Stimulated activated naive B cell treated with anti-CD40 and anti-IgM and Interleukin-4, amounts not matched to agents 10 μg/mL and 1 μg/mL and 100 μg/mL, for 72 hours (primary cell): ENCODE results near the gene PHACTR4.
"Not testable (repeated sequence)": the region's sequence is repeated elsewhere in the genome, so short reads cannot be mapped to it uniquely, and the experiment has no call there.

ENCODE experiments used
- ATAC-seq, 2 donors: fragments of 150-1000 bp; cut with Tn5 transposase; replicated peaks; 2 replicates each; pipeline ENCODE4 v1.10.0; 2021; ENCODE audit warnings: moderate library complexity in 1 of 2
- DNase-seq: peaks from one replicate; pipeline ENCODE4 v3.0.0; 2021
- H3K27ac Mint-ChIP-seq: one replicate; pipeline ENCODE4 v1.8.0; 2022; ENCODE audit warnings: mild to moderate bottlenecking, mixed read lengths
- H3K27me3 Mint-ChIP-seq, 2 donors: one replicate each; pipeline ENCODE4 v1.8.0; 2022; ENCODE audit warnings: mixed read lengths in 2 of 2
- H3K36me3 Mint-ChIP-seq, 2 donors: one replicate each; pipeline ENCODE4 v1.8.0; 2022; ENCODE audit warnings: mixed read lengths in 2 of 2, mild to moderate bottlenecking in 1 of 2
- H3K4me1 Mint-ChIP-seq, 2 donors: one replicate each; pipeline ENCODE4 v1.8.0; 2022; ENCODE audit warnings: mixed read lengths in 2 of 2, mild to moderate bottlenecking in 1 of 2
- H3K4me3 Mint-ChIP-seq, 2 donors: one replicate each; pipeline ENCODE4 v1.8.0; 2022; ENCODE audit warnings: mild to moderate bottlenecking in 2 of 2, mixed read lengths in 2 of 2, moderate library complexity in 1 of 2
- H3K9me3 Mint-ChIP-seq, 2 donors: one replicate each; pipeline ENCODE4 v1.8.0; 2022; ENCODE audit warnings: mixed read lengths in 2 of 2, mild to moderate bottlenecking in 1 of 2

The PHACTR4 gene

DNA sequence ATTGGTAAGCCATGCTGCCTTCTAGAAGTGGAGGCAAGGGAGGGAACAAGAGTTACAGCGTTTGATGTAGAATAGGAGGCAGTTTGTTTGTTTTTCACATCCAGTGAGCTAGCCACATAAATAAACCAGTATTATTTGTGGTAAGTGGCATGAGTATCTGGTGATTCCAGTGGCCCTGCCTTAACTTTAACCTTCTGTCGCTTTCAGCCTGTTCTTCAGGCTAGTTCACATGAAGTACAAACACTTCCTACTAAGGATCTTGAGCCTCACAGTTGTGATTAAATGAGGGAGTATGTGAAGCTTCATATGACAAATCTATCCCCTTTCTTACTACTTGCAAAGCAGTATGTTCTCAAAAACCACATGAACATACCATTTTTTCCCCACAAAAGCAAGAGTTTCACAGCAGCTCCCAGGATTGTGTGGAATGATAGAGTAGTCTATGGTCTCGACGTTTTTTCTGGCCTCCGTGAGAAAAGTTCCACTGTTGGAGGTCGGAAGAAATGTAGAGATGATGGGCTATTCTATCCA lies 59.5 kb downstream of the PHACTR4 start:
- Mint-ChIP-seq H3K27ac (no peak overlapping the region), H3K27me3 (no peaks in the 10 kb centered on the region)
- DNase-seq = no peak

DNA sequence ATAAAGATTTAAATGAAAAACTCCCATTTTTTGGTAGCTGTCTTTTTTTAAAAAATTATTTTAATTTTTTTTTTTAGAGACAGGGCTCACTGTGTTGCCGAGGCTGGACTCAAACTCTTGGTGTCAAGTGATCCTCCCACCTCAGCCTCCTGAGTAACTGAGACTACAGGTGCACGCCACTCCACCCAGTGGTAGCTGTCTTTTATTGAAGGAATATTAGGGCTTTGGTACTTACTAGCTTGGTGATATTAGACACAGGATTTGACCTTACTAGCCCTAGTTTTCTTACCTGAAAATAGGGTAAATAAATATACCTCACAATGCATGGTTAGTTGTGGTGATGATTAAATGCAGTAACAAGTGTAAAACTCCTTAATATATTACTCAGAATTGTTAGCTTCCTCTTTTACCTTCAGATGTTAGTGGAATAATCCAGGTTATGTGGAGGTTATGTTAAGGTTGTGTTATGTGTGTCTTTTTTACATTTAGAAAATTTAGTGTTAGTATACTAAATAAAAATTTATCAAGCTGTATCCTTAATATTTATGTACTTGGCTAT lies 66.8 kb downstream of the PHACTR4 start:
- Mint-ChIP-seq H3K4me3 (no peak overlapping the region), H3K9me3 (no peaks in the 10 kb centered on the region), H3K36me3 (peaks cover 6 to 13% of the 10 kb centered on the region in 2 donors), H3K27me3 (no peaks in the 10 kb centered on the region), H3K27ac (no peak overlapping the region), H3K4me1 (peaks cover 7 to 11% of the 10 kb centered on the region in 2 donors)
- DNase-seq = no peak
- peak; percentile 59 to 61 for ATAC-seq

More for the DNA sequence above, 59.5 kb downstream of the PHACTR4 start:
- Mint-ChIP-seq H3K4me1 (peaks cover 14 to 23% of the 10 kb centered on the region in 2 donors), H3K36me3 (peaks cover 7 to 10% of the 10 kb centered on the region in 2 donors), H3K4me3 (no peak overlapping the region), H3K9me3 (no peaks in the 10 kb centered on the region)
- ATAC-seq = no peak

DNA sequence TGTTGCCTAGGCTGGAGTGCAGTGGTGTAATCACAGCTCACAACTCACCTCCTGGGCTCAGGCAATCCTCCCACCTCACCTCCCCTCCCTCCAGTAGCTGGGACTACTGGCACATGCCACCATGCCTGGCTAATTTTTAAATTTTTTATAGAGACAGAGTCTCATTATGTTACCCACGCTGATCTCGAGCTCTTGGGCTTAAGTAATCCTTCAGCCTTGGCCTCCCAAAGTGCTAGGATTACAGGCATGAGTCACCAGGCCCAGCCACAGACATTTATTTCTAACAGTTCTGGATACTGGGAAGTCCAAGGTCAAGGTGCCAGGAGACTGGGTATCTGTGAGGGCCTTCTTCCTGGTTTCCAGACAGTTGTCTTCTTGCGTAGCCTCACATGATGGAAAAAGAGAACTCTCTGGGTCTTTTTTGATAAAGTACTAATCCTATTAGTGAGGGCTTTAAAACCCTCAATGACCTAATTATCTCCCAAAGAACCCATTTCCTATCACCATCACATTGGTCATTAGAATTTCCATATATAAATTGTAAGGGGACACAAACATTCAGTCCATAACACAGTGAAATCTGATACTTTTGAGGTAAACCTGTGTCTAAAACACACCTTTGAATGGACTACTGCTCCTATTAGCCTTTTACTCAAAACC lies 67.9 kb downstream of the PHACTR4 start:
- peak overlapping the region; percentile 86 for H3K27ac Mint-ChIP-seq
- no peak for ATAC-seq
- H3K27me3 Mint-ChIP-seq = no peaks in the 10 kb centered on the region
- H3K4me3 Mint-ChIP-seq = peak overlapping the region in 1 of 2 donors; percentile 76
- peaks cover 6 to 13% of the 10 kb centered on the region in 2 donors for H3K36me3 Mint-ChIP-seq
- DNase-seq = no peak
- peaks cover 7 to 11% of the 10 kb centered on the region in 2 donors for H3K4me1 Mint-ChIP-seq
- no peaks in the 10 kb centered on the region for H3K9me3 Mint-ChIP-seq

DNA sequence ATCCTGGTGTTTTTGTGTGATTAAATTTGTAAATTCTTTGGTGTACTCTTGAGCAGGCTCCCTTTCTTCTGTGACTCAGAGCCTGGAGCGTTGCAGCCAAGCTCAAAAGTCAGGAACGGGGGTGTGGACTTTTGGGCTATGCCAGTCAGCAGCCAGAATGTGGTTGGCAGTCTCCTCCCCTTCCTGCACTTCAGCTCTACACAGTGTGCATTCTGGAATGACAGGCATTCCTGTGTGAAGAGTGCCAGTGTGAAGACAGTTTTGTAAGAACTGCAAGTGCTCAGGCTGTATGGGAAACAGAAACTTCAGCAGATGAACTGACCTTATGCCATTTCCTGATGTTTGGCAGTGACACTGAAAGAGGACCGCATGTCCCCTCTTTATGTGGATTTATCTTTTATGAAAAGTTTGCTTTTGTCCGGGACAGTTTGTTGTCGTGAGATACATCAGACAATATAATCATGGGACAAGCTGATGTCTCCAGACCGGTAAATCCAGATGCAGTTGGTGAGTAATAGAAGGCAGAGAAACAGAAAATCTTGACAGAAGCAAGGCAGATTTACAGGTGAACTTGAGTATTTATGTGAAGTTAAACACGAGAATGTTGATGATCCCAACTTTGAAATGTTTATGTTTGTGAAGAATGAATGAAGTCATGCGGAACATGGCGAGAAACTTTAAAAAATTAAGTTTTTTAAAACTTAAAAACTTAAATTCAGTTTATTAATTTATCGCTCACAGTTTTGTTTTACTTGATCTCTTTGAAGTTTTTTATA lies 68.6 kb downstream of the PHACTR4 start:
- DNase-seq (no peak), ATAC-seq (peak; percentile 34 to 51)
- Mint-ChIP-seq H3K4me1 (peaks cover 7 to 11% of the 10 kb centered on the region in 2 donors), H3K4me3 (peak overlapping the region; percentile 74 to 76), H3K27ac (peak overlapping the region; percentile 86), H3K36me3 (peaks cover 8 to 13% of the 10 kb centered on the region in 2 donors), H3K27me3 (no peaks in the 10 kb centered on the region), H3K9me3 (peaks cover 0 to 1% of the 10 kb centered on the region in 2 donors)

DNA sequence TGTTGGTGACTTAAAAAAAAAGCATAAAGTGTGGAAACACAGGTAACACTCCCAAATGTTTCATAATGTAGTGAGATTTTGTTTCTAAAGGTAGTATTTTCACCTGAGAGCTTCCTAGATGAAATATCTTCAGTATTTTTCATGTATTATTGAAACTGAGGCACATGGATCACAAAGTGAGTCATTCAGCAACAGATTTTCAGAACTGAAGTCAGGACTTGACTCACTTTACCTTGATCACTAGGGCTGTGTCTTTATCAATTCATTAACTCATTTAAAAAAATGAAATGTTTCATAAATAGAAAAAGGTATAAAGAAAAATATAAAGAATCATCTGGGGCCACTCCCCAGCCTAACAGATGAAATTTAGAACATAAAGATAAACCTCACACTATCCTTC lies 69.8 kb downstream of the PHACTR4 start:
- ATAC-seq (no peak), DNase-seq (no peak)
- H3K9me3 Mint-ChIP-seq = peaks cover 0 to 3% of the 10 kb centered on the region in 2 donors
- peaks cover 11 to 17% of the 10 kb centered on the region in 2 donors for H3K36me3 Mint-ChIP-seq
- H3K4me3 Mint-ChIP-seq = no peak overlapping the region
- H3K27ac Mint-ChIP-seq = no peak overlapping the region
- peaks cover 7 to 11% of the 10 kb centered on the region in 2 donors for H3K4me1 Mint-ChIP-seq
- H3K27me3 Mint-ChIP-seq = no peaks in the 10 kb centered on the region

DNA sequence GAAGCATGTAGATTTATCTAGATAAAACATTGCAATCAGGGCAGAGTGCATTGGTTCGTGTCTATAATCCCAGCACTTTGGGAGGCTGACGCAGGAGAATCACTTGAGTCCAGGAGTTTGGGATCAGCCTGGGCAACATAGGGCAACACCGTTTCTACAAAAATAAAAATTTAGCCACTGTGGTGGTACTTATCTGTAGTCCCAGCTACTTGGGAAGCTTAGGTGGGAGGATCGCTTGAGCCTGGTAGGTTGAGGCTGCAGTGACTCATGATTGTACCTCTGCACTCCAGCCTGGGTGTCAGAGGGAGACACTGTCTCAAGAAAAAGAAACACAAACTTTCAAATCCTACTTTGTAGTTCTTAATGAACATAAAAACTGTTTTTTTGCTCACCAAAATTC lies 72.1 kb downstream of the PHACTR4 start:
- Mint-ChIP-seq H3K4me1 (peaks cover 7 to 11% of the 10 kb centered on the region in 2 donors), H3K4me3 (no peak overlapping the region)

DNA sequence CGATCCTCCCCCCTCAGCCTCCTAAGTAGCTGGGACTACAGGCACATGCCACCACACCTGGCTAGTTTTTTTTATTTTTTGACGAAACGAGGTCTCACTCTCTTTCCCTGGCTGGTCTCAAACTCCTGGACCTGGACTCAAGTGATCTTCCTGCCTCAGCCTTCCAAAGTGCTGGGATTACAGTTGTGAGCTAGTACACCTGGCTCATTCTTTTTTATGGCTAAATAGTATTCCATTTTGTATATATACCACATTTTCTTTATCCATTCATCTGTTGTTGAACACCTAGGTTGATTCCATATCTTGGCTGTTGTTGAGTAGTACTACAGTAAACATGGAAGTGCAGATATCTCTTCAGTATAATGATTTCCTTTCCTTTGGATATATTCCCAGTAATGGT lies 74.0 kb downstream of the PHACTR4 start:
- Mint-ChIP-seq H3K4me1 (peaks cover 10 to 15% of the 10 kb centered on the region in 2 donors), H3K4me3 (no peak overlapping the region), H3K9me3 (peaks cover 0 to 3% of the 10 kb centered on the region in 2 donors), H3K27ac (peak overlapping the region; percentile 20), H3K27me3 (no peaks in the 10 kb centered on the region), H3K36me3 (peaks cover 6 to 25% of the 10 kb centered on the region in 2 donors)
- no peak for ATAC-seq
- no peak for DNase-seq

More for the DNA sequence above, 72.1 kb downstream of the PHACTR4 start:
- Mint-ChIP-seq H3K36me3 (peaks cover 8 to 24% of the 10 kb centered on the region in 2 donors), H3K27me3 (no peaks in the 10 kb centered on the region), H3K27ac (no peak overlapping the region), H3K9me3 (peaks cover 0 to 3% of the 10 kb centered on the region in 2 donors)
- ATAC-seq = no peak
- no peak for DNase-seq

DNA sequence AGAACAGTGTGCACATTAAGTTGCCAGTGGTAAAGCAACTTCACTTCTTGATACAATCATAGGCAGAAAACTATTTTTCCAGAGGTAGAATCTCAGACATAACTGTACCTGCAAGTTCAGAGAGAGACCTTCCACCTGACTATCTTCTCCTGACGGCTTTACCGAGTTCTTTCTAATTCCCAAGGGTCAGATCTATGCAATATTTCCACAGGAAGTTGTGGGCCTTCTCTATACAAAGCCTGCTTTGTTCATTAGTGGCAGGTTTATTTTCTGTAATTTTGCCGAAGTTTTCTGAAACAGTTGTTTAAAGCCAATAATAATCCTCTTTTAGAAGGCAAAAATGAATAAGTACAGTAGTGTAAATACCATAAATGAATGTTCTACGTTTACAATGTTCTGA lies 78.1 kb downstream of the PHACTR4 start:
- H3K9me3 Mint-ChIP-seq = peaks cover 0 to 3% of the 10 kb centered on the region in 2 donors
- H3K27ac Mint-ChIP-seq = peak overlapping the region; percentile 90
- H3K4me1 Mint-ChIP-seq = peaks cover 12 to 21% of the 10 kb centered on the region in 2 donors
- no peak overlapping the region for H3K4me3 Mint-ChIP-seq
- DNase-seq (no peak), ATAC-seq (peak; percentile 49 to 51)
- H3K27me3 Mint-ChIP-seq = no peaks in the 10 kb centered on the region
- peaks cover 2 to 22% of the 10 kb centered on the region in 2 donors for H3K36me3 Mint-ChIP-seq

DNA sequence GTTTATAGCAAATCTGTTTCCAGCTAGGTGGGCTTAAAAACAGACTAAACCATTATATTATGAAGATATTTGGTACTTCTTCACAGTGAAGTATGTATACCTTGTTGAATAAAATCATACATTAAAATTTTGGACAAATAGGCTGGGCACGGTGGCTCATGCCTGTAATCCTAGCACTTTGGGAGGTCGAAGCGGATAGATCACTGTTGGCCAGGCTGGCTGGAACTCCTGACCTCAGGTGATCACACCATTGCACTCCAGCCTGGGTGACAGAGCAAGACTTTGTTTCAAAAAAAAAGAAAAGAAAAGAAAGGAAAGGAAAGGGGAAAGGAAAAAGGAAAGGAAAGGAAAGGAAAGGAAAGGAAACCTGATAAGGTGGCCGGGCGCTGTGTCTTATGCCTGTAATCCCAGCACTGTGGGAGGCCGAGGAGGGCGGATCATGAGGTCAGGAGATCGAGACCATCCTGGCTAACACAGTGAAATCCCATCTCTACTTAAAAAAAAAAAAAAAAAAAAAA lies 78.6 kb downstream of the PHACTR4 start:
- H3K27me3 Mint-ChIP-seq, DNase-seq, ATAC-seq, H3K9me3 Mint-ChIP-seq: not testable (repeated sequence)
- Mint-ChIP-seq H3K36me3 (peaks cover 2 to 21% of the 10 kb centered on the region in 2 donors), H3K27ac (peak overlapping the region; percentile 90), H3K4me1 (peaks cover 12 to 21% of the 10 kb centered on the region in 2 donors), H3K4me3 (peak overlapping the region in 1 of 2 donors; percentile 17)

DNA sequence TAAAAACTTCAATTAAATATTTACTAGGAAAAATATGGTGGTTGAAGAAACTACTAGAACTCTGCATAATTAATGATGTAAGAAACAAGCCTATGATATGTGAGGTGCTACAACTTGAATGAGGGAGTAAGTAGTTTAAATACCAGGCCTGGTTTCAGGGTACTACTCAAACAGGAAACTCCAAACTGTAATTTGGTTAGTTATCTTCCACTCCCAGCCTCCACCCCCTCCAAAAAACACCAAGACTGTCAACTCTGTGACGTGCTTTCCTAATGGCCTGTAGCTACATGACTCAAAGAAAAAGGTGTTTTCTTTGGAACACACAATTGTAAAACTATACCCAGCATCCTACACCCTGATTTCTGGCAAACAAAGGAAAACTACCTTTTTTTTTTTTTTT lies 80.4 kb downstream of the PHACTR4 start:
- H3K9me3 Mint-ChIP-seq = no peaks in the 10 kb centered on the region
- DNase-seq = peak; percentile 15
- peaks cover 8 to 17% of the 10 kb centered on the region in 2 donors for H3K36me3 Mint-ChIP-seq
- H3K4me3 Mint-ChIP-seq = no peak overlapping the region
- peaks cover 12 to 21% of the 10 kb centered on the region in 2 donors for H3K4me1 Mint-ChIP-seq
- peak; percentile 90 to 96 for ATAC-seq
- no peaks in the 10 kb centered on the region for H3K27me3 Mint-ChIP-seq
- H3K27ac Mint-ChIP-seq = no peak overlapping the region

DNA sequence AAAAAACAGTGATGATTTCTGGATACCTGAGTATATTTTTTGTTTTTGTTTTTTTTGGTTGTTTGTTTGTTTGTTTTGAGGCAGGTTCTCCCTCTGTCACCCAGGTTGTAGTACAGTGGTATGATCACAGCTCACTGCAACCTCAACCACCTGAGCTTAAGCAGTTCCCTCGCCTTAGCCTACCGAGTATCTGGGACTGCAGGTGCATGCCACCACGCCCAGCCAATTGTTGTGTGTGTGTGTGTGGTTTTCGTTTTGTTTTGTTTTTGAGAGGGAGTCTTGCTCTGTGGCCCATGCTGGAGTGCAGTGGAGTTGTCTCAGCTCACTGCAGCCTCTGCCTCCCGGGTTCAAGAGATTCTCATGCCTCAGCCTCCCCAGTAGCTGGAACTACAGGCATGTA lies 81.0 kb downstream of the PHACTR4 start:
- no peak overlapping the region for H3K4me3 Mint-ChIP-seq
- no peak for ATAC-seq

DNA sequence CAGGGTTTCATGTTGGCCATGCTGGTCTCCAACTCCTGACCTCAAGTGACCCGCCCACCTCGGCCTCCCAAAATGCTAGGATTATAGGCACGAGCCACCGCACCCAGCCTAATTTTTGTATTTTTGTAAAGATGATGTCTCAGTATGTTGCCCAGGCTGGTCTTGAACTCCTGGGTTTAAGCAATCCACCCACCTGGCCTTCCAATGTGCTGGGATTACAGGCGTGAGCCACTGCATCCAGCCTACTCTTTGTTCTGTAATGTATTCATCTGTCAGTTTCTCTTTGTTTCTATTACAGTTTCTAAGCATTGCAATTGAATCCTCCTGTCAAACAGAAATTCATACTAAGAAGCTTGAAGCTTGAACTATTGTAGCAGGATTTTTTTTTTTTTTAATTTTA lies 81.5 kb downstream of the PHACTR4 start:
- no peaks in the 10 kb centered on the region for H3K27me3 Mint-ChIP-seq
- ATAC-seq (no peak), DNase-seq (no peak)
- no peak overlapping the region for H3K4me3 Mint-ChIP-seq
- H3K9me3 Mint-ChIP-seq = no peaks in the 10 kb centered on the region
- H3K4me1 Mint-ChIP-seq = peaks cover 13 to 21% of the 10 kb centered on the region in 2 donors
- no peak overlapping the region for H3K27ac Mint-ChIP-seq
- H3K36me3 Mint-ChIP-seq = peaks cover 8 to 13% of the 10 kb centered on the region in 2 donors

More for the DNA sequence above, 81.0 kb downstream of the PHACTR4 start:
- Mint-ChIP-seq H3K36me3 (peaks cover 8 to 15% of the 10 kb centered on the region in 2 donors), H3K4me1 (peaks cover 13 to 21% of the 10 kb centered on the region in 2 donors), H3K9me3 (no peaks in the 10 kb centered on the region), H3K27ac (no peak overlapping the region), H3K27me3 (no peaks in the 10 kb centered on the region)
- DNase-seq = no peak

DNA sequence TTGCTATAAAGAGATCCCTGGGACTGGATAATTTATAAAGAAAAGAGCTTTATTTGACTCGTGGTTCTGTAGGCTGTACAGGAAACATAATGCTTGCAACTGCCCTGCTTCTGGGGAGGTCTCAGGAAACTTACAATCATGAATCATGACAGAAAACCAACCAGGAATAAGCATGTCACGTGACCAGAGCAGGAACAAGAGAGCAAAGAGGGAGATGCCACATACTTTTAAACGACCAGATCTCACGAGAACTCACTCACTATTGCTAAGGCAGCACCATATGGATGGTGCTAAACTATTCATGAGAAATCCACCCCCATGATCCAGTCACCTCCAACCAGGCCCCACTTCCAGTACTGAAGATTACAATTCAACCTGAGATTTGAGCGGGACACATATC lies 86.5 kb downstream of the PHACTR4 start:
- Mint-ChIP-seq H3K27ac (no peak overlapping the region), H3K27me3 (no peaks in the 10 kb centered on the region), H3K4me3 (no peak overlapping the region), H3K4me1 (peaks cover 1 to 9% of the 10 kb centered on the region in 2 donors), H3K9me3 (no peaks in the 10 kb centered on the region), H3K36me3 (peaks cover 16 to 18% of the 10 kb centered on the region in 2 donors)
- DNase-seq (no peak), ATAC-seq (no peak)

DNA sequence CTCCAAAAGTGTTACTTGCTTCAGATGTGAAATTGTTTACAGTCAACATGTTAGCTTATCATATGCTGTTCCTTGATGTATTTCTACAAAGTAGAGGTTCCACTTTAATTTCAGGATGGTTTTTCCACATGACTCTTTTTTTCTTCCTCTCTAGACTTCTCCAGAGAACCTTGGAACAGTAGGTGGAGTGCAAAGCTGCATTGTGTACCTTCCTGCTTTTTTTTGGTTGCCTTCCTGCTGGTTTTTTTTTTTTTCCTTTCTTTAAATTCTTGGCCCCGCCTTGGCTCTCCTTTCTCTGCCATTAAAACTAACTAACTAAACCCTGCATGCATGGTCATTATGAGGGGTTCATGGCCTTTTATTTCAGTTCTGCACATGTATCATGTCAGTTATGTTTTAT lies 88.1 kb downstream of the PHACTR4 start:
- Mint-ChIP-seq H3K27ac (no peak overlapping the region), H3K27me3 (no peaks in the 10 kb centered on the region), H3K4me3 (no peak overlapping the region), H3K36me3 (peaks cover 22 to 24% of the 10 kb centered on the region in 2 donors), H3K4me1 (peaks cover 1 to 9% of the 10 kb centered on the region in 2 donors), H3K9me3 (no peaks in the 10 kb centered on the region)
- no peak for ATAC-seq
- DNase-seq = no peak
